CD4-positive, CD25-positive, alpha-beta regulatory T cell (primary cell): Measurements from ENCODE around the gene C1GALT1C1L. TPM values are rescaled to one million over a fixed set of nuclear protein-coding genes. Genes with fewer than 3 reads are reported as not detected.
"Not testable (repeated sequence)": the region's sequence is repeated elsewhere in the genome, so short reads cannot be mapped to it uniquely, and the experiment has no call there.

Experiments used
- ATAC-seq, 2 donors: fragments of 150-1000 bp; cut with Tn5 transposase; one replicate each; pipeline ENCODE4 v1.10.0; 2021; ENCODE audit warnings: low read depth in 2 of 2, moderate number of reproducible peaks in 2 of 2, moderate library complexity in 1 of 2
- DNase-seq, 3 donors: peaks; one replicate each; pipeline versions ENCODE4 v3.0.0 to v3.0.0-alpha.2; 2012 to 2022; ENCODE audit warnings: mixed read lengths in 1 of 3
- H3K27ac ChIP-seq: one replicate; pipeline ENCODE4 v1.7.0; 2013; ENCODE audit warnings: mild to moderate bottlenecking, low read length; ENCODE audit not compliant: insufficient read depth, poor library complexity, severe bottlenecking
- H3K27me3 ChIP-seq: one replicate; pipeline ENCODE4 v1.7.0; 2013; ENCODE audit warnings: low read length; ENCODE audit not compliant: control insufficient read depth, insufficient read depth
- H3K36me3 ChIP-seq: one replicate; pipeline ENCODE4 v1.7.0; 2013; ENCODE audit warnings: mild to moderate bottlenecking, low read length, moderate library complexity; ENCODE audit not compliant: control insufficient read depth, insufficient read depth
- H3K4me1 ChIP-seq: 2 replicates; pipeline ENCODE4 v1.7.0; 2013; ENCODE audit warnings: mild to moderate bottlenecking, low read length; ENCODE audit not compliant: insufficient read depth, control insufficient read depth, poor library complexity, severe bottlenecking
- H3K4me3 ChIP-seq: one replicate; pipeline ENCODE4 v1.7.0; 2013; ENCODE audit warnings: low read depth, mild to moderate bottlenecking, low read length, moderate library complexity
- H3K9me3 ChIP-seq, 2 experiments: 1 replicate in 1 of 2; 2 replicates in 1 of 2; pipeline ENCODE4 v1.7.0; 2013; ENCODE audit warnings: low read length in 2 of 2, mild to moderate bottlenecking in 1 of 2, moderate library complexity in 1 of 2; ENCODE audit not compliant: control insufficient read depth in 2 of 2
- H3K27ac Mint-ChIP-seq, 3 donors: one replicate each; pipeline ENCODE4 v1.8.0; 2020 to 2022; ENCODE audit warnings: mild to moderate bottlenecking in 3 of 3, mixed read lengths in 3 of 3, moderate library complexity in 2 of 3
- H3K27me3 Mint-ChIP-seq: one replicate; pipeline ENCODE4 v1.8.0; 2022; ENCODE audit warnings: mild to moderate bottlenecking, mixed read lengths
- H3K36me3 Mint-ChIP-seq: one replicate; pipeline ENCODE4 v1.8.0; 2020; ENCODE audit warnings: mixed read lengths
- H3K4me1 Mint-ChIP-seq, 4 donors: one replicate each; pipeline ENCODE4 v1.8.0; 2020 to 2022; ENCODE audit warnings: mixed read lengths in 4 of 4, mild to moderate bottlenecking in 1 of 4
- H3K4me3 Mint-ChIP-seq, 4 donors: one replicate each; pipeline ENCODE4 v1.8.0; 2020 to 2022; ENCODE audit warnings: mild to moderate bottlenecking in 4 of 4, mixed read lengths in 4 of 4, moderate library complexity in 3 of 4
- H3K9me3 Mint-ChIP-seq, 7 donors: one replicate each; pipeline ENCODE4 v1.8.0; 2020 to 2022; ENCODE audit warnings: mixed read lengths in 7 of 7, mild to moderate bottlenecking in 3 of 7, moderate library complexity in 2 of 7
- polyA plus RNA-seq, 4 donors: library from polyadenylated mRNA; unstranded; fragments of 300-500 nt; fragmentation: Illumina TruSeq; gene quantifications; one replicate each; pipeline ENCODE4 v1.2.3, GENCODE V29; 2021
- total RNA-seq: library from RNA; stranded (reverse); gene quantifications from one replicate; pipeline ENCODE4 v1.2.3, GENCODE V29; 2022

C1GALT1C1L gene
- total and polyA plus RNA-seq, 5 donors from 2014 or later, result 0.15 to 0.30 TPM; not detected in 3

DNA sequence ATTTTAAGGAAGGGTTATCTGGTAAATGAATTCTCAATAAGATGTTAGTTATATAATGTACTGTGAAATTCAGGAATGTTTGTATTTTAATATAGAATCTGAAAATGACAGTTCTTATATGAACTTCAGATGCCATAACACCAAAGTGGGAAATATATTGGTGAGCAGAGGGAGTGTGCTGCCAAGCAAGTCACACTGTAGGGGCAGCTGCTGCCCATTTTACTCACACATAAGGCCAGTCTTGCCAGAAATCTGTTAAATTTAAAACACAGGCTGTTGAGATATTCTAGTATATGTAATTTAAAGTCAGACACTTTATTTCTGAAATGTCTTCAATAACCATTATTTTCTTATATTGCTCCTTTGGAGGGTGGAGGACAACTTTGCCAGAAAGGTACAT, 34.6 kb upstream of the C1GALT1C1L start:
- Mint-ChIP-seq H3K36me3 (no peaks in the 10 kb centered on the region), H3K27me3 (peaks cover 18% of the 10 kb centered on the region), H3K27ac (no peak overlapping the region), H3K9me3 (peaks cover 0 to 2% (median 0%) of the 10 kb centered on the region in 7 donors), H3K4me1 (no peaks in the 10 kb centered on the region), H3K4me3 (no peak overlapping the region)
- Histone ChIP-seq H3K4me3 (no peak overlapping the region), H3K27me3 (peaks cover 9% of the 10 kb centered on the region), H3K27ac (no peak overlapping the region), H3K4me1 (no peaks in the 10 kb centered on the region), H3K36me3 (no peaks in the 10 kb centered on the region), H3K9me3 (no peaks in the 10 kb centered on the region)
- no peak for DNase-seq
- no peak for ATAC-seq

DNA sequence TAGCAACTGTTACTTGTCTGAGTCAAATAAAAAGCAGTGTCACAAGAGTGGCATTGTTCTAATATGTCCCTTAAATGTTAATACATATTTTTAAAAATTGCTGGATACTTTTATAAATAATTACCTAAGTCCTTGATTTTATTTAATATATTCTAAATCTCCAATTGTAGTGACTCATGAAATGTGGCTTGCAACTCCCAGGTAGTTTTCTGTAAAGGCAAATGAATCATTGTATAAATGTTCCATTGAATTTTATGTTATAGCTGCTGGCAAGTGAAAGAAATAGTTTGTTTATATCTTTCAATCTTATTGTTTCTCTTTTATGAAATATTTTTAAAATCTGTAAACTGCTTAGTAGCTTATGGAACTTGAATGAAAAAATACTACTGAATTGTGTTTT, 32.7 kb upstream of the C1GALT1C1L start:
- Histone ChIP-seq H3K9me3 (no peaks in the 10 kb centered on the region), H3K27ac (no peak overlapping the region), H3K4me1 (no peaks in the 10 kb centered on the region), H3K4me3 (no peak overlapping the region), H3K27me3 (peaks cover 6% of the 10 kb centered on the region), H3K36me3 (no peaks in the 10 kb centered on the region)
- H3K27ac Mint-ChIP-seq, result no peak overlapping the region
- H3K27me3 Mint-ChIP-seq, result peaks cover 14% of the 10 kb centered on the region
- no peaks in the 10 kb centered on the region for H3K36me3 Mint-ChIP-seq
- H3K9me3 Mint-ChIP-seq, result peaks cover 0 to 2% (median 0%) of the 10 kb centered on the region in 7 donors
- H3K4me3 Mint-ChIP-seq, result no peak overlapping the region
- ATAC-seq (no peak), DNase-seq (no peak)
- H3K4me1 Mint-ChIP-seq, result no peaks in the 10 kb centered on the region

DNA sequence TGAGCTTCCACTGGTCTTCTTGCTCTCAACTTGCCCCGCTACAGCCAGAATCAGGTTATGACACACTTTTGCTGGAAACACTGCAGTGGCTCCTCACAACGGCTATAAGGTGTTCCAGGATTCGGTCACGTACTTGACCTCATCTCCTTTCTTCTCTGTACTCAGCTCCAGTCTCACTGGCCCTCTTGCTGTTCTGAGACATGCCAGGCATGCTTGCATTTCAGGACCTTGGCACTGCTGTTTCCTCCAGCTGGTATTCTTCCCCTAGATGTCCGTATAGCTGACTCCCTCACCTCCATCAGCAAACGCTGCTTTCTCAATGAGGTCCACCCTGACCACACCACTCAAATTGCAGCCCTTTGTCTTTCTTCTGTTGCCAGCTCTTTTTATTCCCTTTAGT, 31.9 kb upstream of the C1GALT1C1L start:
- H3K4me1 Mint-ChIP-seq, result no peaks in the 10 kb centered on the region

DNA sequence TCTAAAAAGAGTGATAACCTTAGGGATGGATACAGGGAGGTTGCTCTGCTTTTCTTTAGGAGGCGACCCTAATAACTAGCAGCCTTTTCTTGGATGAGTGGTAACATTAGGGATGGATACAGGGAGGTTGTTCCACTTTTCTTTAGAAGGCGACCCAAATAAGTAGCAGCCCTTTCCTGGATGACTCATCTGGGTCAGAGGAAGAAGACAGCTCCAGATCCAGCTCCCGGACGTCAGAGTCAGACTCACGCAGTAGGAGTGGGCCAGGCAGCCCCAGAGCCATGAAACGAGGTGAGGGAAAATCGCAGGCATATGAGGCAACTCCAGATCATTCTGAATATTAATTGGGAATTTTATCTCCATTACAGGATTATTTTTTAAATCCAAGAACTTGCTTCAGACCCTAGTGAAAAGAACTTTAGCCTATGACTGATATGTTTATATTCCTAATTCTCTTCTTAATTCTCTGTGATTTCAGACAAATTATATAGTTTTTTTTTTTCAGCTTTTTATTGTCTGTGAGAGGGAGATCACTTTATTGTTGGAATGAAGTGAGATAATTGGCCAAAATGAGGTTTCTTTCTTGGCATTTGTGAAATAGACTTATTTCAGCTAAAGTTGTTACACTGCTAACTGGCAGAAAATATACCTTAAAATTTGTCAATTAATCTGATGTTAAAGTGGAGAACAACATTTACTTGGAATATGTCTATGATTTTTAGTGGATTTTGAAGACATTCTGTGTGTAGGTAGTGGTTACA, 31.2 kb upstream of the C1GALT1C1L start:
- DNase-seq (no peak), ATAC-seq (no peak)
- H3K4me1 ChIP-seq, result no peaks in the 10 kb centered on the region
- Mint-ChIP-seq H3K27ac (no peak overlapping the region), H3K9me3 (peaks cover 0 to 4% (median 0%) of the 10 kb centered on the region in 7 donors), H3K4me1 (no peaks in the 10 kb centered on the region), H3K4me3 (no peak overlapping the region), H3K27me3 (peaks cover 16% of the 10 kb centered on the region), H3K36me3 (no peaks in the 10 kb centered on the region)
- H3K9me3 ChIP-seq, result no peaks in the 10 kb centered on the region
- no peaks in the 10 kb centered on the region for H3K36me3 ChIP-seq
- H3K27ac ChIP-seq, result no peak overlapping the region
- peaks cover 4% of the 10 kb centered on the region for H3K27me3 ChIP-seq
- no peak overlapping the region for H3K4me3 ChIP-seq

More for the DNA sequence above, 31.9 kb upstream of the C1GALT1C1L start:
- Histone ChIP-seq H3K27me3 (peaks cover 4% of the 10 kb centered on the region), H3K36me3 (no peaks in the 10 kb centered on the region), H3K4me3 (no peak overlapping the region), H3K4me1 (no peaks in the 10 kb centered on the region), H3K9me3 (no peaks in the 10 kb centered on the region), H3K27ac (no peak overlapping the region)
- Mint-ChIP-seq H3K9me3 (peaks cover 0 to 2% (median 0%) of the 10 kb centered on the region in 7 donors), H3K4me3 (no peak overlapping the region), H3K27me3 (peaks cover 14% of the 10 kb centered on the region), H3K27ac (no peak overlapping the region), H3K36me3 (no peaks in the 10 kb centered on the region)
- no peak for ATAC-seq
- DNase-seq, result no peak

DNA sequence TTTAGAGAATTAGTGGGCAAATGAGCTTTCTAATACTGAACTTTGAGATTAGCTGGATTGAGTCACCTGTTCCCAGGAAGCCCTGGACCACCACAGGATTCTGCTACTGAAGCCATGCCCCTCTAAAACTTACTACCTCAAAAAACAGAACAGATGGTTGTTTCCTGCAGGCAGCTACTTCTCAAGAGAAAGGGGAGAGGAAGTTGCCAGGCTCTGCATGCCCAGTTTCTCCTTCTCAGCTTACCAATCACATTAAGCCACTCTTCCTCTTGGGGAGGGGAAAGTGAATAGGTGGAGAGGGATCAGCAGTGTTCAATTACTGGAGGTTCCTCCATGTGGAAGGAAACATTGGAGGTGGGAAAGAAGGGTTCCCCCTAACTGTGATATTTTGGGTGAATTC, 24.9 kb upstream of the C1GALT1C1L start:
- DNase-seq, result no peak
- H3K27ac ChIP-seq, result no peak overlapping the region
- Mint-ChIP-seq H3K9me3 (peaks cover 0 to 2% (median 0%) of the 10 kb centered on the region in 7 donors), H3K4me1 (peaks cover 0 to 2% (median 0%) of the 10 kb centered on the region in 4 donors), H3K27me3 (peaks cover 39% of the 10 kb centered on the region), H3K4me3 (no peak overlapping the region), H3K36me3 (no peaks in the 10 kb centered on the region), H3K27ac (no peak overlapping the region)
- H3K9me3 ChIP-seq, result no peaks in the 10 kb centered on the region
- no peak overlapping the region for H3K4me3 ChIP-seq
- H3K4me1 ChIP-seq, result no peaks in the 10 kb centered on the region
- ATAC-seq, result no peak
- H3K27me3 ChIP-seq, result no peaks in the 10 kb centered on the region
- H3K36me3 ChIP-seq, result no peaks in the 10 kb centered on the region

DNA sequence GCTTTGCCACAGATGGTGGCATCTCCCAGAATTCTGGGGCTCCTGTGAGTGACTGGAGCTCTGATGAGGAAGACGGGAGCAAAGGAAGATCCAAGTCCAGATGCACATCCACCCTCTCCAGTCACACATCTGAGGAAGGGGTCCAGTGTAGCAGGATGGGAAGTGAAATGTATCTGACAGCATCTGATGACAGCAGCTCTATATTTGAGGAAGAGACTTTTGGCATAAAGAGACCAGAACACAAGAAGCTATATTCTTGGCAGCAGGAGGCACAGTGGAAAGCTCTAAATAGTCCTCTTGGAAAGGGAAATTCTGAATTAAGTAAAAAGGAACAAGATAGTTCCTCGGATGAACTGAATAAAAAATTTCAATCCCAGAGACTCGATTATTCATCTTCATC, 23.5 kb upstream of the C1GALT1C1L start:
- no peak overlapping the region for H3K27ac Mint-ChIP-seq
- no peak overlapping the region for H3K4me3 Mint-ChIP-seq
- Histone ChIP-seq H3K27me3 (peaks cover 7% of the 10 kb centered on the region), H3K36me3 (no peaks in the 10 kb centered on the region), H3K4me3 (no peak overlapping the region), H3K9me3 (no peaks in the 10 kb centered on the region), H3K4me1 (no peaks in the 10 kb centered on the region), H3K27ac (no peak overlapping the region)
- peaks cover 0 to 2% (median 0%) of the 10 kb centered on the region in 7 donors for H3K9me3 Mint-ChIP-seq
- DNase-seq (no peak), ATAC-seq (no peak)
- H3K4me1 Mint-ChIP-seq, result peaks cover 0 to 2% (median 0%) of the 10 kb centered on the region in 4 donors
- H3K36me3 Mint-ChIP-seq, result no peaks in the 10 kb centered on the region
- peaks cover 41% of the 10 kb centered on the region for H3K27me3 Mint-ChIP-seq

DNA sequence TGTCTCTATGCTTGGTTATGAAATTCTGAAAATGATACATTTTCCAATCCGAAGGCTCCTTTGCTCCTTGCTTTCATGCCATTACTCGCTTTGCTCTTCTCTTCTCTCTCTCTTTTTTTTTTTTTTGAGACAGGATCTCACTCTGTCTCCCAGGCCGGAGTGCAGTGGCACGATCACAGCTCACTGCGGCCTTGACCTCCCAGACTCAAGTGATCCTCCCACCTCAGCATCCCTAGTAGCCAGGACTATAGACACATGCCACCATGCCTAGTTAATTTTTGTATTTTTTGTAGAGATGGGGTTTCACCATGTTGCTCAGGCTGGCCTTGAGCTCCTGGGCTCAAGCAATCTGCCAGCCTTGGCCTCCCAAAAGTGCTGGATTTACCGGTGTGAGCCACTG, 21.9 kb upstream of the C1GALT1C1L start:
- not testable (repeated sequence) for H3K4me1 Mint-ChIP-seq, H3K4me3 ChIP-seq, H3K27ac Mint-ChIP-seq, H3K9me3 Mint-ChIP-seq, H3K9me3 ChIP-seq, DNase-seq, ATAC-seq, H3K36me3 Mint-ChIP-seq, H3K27ac ChIP-seq, H3K4me3 Mint-ChIP-seq, H3K36me3 ChIP-seq, H3K27me3 ChIP-seq, H3K4me1 ChIP-seq
- peaks cover 41% of the 10 kb centered on the region for H3K27me3 Mint-ChIP-seq

DNA sequence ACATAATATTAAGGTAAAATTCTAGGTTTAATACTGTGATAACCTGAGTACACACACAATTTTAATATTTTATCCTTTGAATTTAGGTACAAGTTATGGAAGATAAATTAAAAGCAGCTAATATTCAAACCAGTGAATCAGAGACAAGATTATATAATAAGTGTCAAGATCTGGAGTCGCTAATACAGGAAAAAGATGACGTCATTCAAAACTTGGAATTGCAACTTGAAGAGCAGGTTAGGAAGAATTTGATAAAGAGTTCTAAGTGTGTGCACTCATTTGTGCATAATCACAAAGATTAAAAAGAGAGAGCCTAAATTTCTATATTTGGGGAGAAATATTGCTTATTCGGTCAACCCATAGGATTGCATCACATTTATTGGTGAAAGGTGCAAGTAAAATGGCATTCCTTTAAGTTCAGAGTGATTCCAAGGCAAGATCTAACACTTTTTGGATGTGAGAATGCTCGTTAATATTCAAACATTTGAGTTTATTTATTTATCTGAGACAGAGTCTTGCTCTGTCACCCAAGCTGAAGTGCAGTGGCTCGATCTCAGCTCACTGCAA, 16.3 kb upstream of the C1GALT1C1L start:
- ATAC-seq (no peak), DNase-seq (no peak)
- Histone ChIP-seq H3K27me3 (peaks cover 11% of the 10 kb centered on the region), H3K4me3 (no peak overlapping the region), H3K9me3 (no peaks in the 10 kb centered on the region), H3K4me1 (no peaks in the 10 kb centered on the region), H3K36me3 (no peaks in the 10 kb centered on the region), H3K27ac (no peak overlapping the region)
- Mint-ChIP-seq H3K4me1 (no peaks in the 10 kb centered on the region), H3K36me3 (no peaks in the 10 kb centered on the region), H3K27me3 (peaks cover 31% of the 10 kb centered on the region), H3K4me3 (no peak overlapping the region), H3K9me3 (peaks cover 0 to 2% (median 0%) of the 10 kb centered on the region in 7 donors), H3K27ac (no peak overlapping the region)
